ENCODE measurements around the gene CIRBP.

DNA sequence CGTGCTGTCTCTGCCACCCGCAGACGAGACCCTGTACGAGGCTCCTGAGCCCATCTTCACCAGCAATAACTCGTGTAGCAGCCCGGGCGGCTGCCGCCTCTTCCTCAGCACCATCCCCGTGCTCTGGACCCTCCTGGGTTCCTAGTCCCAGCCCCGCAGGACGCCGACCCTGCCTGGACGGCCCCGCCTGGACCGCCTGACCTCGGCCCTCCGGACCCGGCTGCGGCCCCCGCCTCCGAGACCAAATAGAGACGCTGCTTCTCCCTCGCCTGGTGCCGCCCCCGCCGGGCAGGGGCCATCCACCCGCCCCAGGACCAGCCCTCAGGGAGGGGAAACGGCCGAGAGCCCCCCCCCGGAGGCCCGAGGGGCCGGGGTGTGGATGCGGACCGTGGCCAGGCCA is 30.7 kb downstream of the CIRBP start:
- TF ChIP-seq, protein P1, sequence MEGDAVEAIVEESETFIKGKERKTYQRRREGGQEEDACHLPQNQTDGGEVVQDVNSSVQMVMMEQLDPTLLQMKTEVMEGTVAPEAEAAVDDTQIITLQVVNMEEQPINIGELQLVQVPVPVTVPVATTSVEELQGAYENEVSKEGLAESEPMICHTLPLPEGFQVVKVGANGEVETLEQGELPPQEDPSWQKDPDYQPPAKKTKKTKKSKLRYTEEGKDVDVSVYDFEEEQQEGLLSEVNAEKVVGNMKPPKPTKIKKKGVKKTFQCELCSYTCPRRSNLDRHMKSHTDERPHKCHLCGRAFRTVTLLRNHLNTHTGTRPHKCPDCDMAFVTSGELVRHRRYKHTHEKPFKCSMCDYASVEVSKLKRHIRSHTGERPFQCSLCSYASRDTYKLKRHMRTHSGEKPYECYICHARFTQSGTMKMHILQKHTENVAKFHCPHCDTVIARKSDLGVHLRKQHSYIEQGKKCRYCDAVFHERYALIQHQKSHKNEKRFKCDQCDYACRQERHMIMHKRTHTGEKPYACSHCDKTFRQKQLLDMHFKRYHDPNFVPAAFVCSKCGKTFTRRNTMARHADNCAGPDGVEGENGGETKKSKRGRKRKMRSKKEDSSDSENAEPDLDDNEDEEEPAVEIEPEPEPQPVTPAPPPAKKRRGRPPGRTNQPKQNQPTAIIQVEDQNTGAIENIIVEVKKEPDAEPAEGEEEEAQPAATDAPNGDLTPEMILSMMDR (conservative IDR thresholded peaks at IDR 0.05; ENCODE audit: low read depth, low read length) = no peak
- TF ChIP-seq EZH2phosphoT487 (IDR thresholded peaks at IDR 0.05; ENCODE audit: borderline replicate concordance, low read length) = no peak
